CD1c-positive myeloid dendritic cell (primary cell): Measurements from ENCODE around the gene SYCN.

Experiments used
- DNase-seq: peaks from one replicate; pipeline ENCODE4 v3.0.0-alpha.2; 2016; ENCODE audit errors: extremely low spot score

SYCN gene

GRCh38 chr19:39194832-39195542 is 9.1 kb downstream of the SYCN start:
- no peak for DNase-seq

- DNase-seq, result no peak
Measured at GRCh38 chr19:39193803-39194202, 10.3 kb downstream of the SYCN start.

GRCh38 chr19:39192846-39193245 is 11.2 kb downstream of the SYCN start:
- no peak for DNase-seq

- no peak for DNase-seq
Measured at GRCh38 chr19:39190768-39191167, 13.3 kb downstream of the SYCN start.

GRCh38 chr19:39188960-39189359 is 15.1 kb downstream of the SYCN start:
- no peak for DNase-seq

GRCh38 chr19:39187552-39187943 is 16.5 kb downstream of the SYCN start:
- no peak for DNase-seq

- no peak for DNase-seq
Measured at GRCh38 chr19:39186391-39186790, 17.7 kb downstream of the SYCN start.

- no peak for DNase-seq
Measured at GRCh38 chr19:39183104-39183503, 21.0 kb downstream of the SYCN start.

GRCh38 chr19:39182174-39182505 is 21.9 kb downstream of the SYCN start:
- DNase-seq, result no peak

- DNase-seq, result no peak
Measured at GRCh38 chr19:39181500-39182173, 22.4 kb downstream of the SYCN start.

GRCh38 chr19:39180749-39181148 is 23.3 kb downstream of the SYCN start:
- DNase-seq, result no peak

GRCh38 chr19:39179754-39180153 is 24.3 kb downstream of the SYCN start:
- DNase-seq, result no peak

- DNase-seq, result no peak
Measured at GRCh38 chr19:39178296-39179006, 25.6 kb downstream of the SYCN start.

- no peak for DNase-seq
Measured at GRCh38 chr19:39177736-39178135, 26.3 kb downstream of the SYCN start.

- no peak for DNase-seq
Measured at GRCh38 chr19:39177110-39177699, 26.9 kb downstream of the SYCN start.

GRCh38 chr19:39175564-39175963 is 28.5 kb downstream of the SYCN start:
- DNase-seq, result no peak

- no peak for DNase-seq
Measured at GRCh38 chr19:39174558-39175544, 29.2 kb downstream of the SYCN start.

- DNase-seq, result no peak
Measured at GRCh38 chr19:39174142-39174541, 29.9 kb downstream of the SYCN start.

GRCh38 chr19:39173502-39173991 is 30.5 kb downstream of the SYCN start:
- no peak for DNase-seq

- no peak for DNase-seq
Measured at GRCh38 chr19:39172700-39173501, 31.2 kb downstream of the SYCN start.
